Measurements from ENCODE around the gene WFS1. TPM values are rescaled to one million over a fixed set of nuclear protein-coding genes. Genes with fewer than 3 reads are reported as not detected.

The WFS1 gene
- total and polyA plus RNA-seq, 2 of the 13 experiments (the other 11 are each of a cell fraction or from before 2014, with no cell fraction given) = 39.1 to 42.2 TPM

DNA sequence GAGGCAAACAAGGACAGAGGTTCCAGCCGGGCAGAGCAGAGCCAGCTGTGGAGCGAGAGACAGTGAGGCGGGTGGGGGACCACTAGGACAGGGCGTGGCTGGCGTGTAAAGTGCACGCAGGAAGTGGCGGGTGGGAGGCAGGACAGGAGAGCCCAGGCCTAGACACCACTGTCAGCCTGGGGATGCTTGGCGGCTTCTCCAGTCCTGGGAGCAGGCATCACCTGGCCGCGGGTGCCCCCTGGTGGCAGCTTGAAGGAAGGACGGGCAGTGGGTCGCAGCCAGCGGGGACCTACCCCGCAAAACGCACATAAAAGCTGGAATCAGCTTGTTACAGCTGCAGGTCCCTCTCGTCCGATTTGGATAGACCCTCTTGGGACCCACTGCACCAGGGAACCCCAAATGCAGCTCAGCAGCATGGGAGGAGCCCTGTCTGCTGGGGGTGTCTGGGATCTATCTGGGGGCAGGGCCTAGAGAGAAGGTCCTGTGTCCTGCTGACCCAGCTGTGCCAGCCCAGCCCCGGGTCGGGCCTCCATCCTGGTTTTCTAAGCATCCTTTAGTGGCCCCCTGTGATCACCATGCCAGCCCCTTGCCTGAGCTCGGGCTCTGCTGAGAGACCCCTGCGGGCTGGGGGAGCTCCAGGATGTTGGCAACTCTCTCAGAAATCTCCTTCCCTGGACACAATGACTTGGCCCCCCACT, 57.7 kb downstream of the WFS1 start (continued):
- TF ChIP-seq ARNT2 (CRISPR knock-in tag; IDR thresholded peaks at IDR 0.05; ENCODE audit: low read depth) = no peak
- TF ChIP-seq PAF1 (CRISPR knock-in tag; IDR thresholded peaks at IDR 0.05) = no peak
- peak; percentile 33; the same call in 1 of the 2 replicates for TF ChIP-seq TARDBP (CRISPR knock-in tag; IDR thresholded peaks at IDR 0.05)
- TF ChIP-seq ZNF232 (CRISPR knock-in tag; IDR thresholded peaks at IDR 0.05; ENCODE audit: borderline replicate concordance) = 0 out of 2 replicates have a peak, but pooled peaks have one; percentile 26
- TF ChIP-seq HNF4G (IDR thresholded peaks at IDR 0.05; ENCODE audit: borderline replicate concordance, low read depth, low read length) = no peak
- TF ChIP-seq HNF4G (CRISPR knock-in tag; IDR thresholded peaks at IDR 0.05; ENCODE audit: borderline replicate concordance, low read depth) = peak; percentile 39; the same call in 1 of the 2 replicates
- 0 out of 2 replicates have a peak, but pooled peaks have one; percentile 26 for TF ChIP-seq POGK (CRISPR knock-in tag; conservative IDR thresholded peaks at IDR 0.05)
- peak; percentile 64 to 67 for TF ChIP-seq HMGXB4 (CRISPR knock-in tag; IDR thresholded peaks at IDR 0.05; ENCODE audit: borderline replicate concordance in 1 of 2, low read depth in 1 of 2)
- TF ChIP-seq, protein P1, sequence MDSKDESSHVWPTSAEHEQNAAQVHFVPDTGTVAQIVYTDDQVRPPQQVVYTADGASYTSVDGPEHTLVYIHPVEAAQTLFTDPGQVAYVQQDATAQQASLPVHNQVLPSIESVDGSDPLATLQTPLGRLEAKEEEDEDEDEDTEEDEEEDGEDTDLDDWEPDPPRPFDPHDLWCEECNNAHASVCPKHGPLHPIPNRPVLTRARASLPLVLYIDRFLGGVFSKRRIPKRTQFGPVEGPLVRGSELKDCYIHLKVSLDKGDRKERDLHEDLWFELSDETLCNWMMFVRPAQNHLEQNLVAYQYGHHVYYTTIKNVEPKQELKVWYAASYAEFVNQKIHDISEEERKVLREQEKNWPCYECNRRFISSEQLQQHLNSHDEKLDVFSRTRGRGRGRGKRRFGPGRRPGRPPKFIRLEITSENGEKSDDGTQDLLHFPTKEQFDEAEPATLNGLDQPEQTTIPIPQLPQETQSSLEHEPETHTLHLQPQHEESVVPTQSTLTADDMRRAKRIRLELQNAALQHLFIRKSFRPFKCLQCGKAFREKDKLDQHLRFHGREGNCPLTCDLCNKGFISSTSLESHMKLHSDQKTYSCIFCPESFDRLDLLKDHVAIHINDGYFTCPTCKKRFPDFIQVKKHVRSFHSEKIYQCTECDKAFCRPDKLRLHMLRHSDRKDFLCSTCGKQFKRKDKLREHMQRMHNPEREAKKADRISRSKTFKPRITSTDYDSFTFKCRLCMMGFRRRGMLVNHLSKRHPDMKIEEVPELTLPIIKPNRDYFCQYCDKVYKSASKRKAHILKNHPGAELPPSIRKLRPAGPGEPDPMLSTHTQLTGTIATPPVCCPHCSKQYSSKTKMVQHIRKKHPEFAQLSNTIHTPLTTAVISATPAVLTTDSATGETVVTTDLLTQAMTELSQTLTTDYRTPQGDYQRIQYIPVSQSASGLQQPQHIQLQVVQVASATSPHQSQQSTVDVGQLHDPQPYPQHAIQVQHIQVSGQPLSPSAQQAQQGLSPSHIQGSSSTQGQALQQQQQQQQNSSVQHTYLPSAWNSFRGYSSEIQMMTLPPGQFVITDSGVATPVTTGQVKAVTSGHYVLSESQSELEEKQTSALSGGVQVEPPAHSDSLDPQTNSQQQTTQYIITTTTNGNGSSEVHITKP (CRISPR knock-in tag; IDR thresholded peaks at IDR 0.05; ENCODE audit: low read depth) = no peak
- no peak for TF ChIP-seq ZNF724P (CRISPR knock-in tag; IDR thresholded peaks at IDR 0.05; ENCODE audit: borderline replicate concordance)
- TF ChIP-seq MTF1 (CRISPR knock-in tag; IDR thresholded peaks at IDR 0.05) = no peak
- 0 out of 2 replicates have a peak, but pooled peaks have one; percentile 49 for TF ChIP-seq ZBTB26 (CRISPR knock-in tag; IDR thresholded peaks at IDR 0.05; ENCODE audit: borderline replicate concordance)
- TF ChIP-seq, protein P2, sequence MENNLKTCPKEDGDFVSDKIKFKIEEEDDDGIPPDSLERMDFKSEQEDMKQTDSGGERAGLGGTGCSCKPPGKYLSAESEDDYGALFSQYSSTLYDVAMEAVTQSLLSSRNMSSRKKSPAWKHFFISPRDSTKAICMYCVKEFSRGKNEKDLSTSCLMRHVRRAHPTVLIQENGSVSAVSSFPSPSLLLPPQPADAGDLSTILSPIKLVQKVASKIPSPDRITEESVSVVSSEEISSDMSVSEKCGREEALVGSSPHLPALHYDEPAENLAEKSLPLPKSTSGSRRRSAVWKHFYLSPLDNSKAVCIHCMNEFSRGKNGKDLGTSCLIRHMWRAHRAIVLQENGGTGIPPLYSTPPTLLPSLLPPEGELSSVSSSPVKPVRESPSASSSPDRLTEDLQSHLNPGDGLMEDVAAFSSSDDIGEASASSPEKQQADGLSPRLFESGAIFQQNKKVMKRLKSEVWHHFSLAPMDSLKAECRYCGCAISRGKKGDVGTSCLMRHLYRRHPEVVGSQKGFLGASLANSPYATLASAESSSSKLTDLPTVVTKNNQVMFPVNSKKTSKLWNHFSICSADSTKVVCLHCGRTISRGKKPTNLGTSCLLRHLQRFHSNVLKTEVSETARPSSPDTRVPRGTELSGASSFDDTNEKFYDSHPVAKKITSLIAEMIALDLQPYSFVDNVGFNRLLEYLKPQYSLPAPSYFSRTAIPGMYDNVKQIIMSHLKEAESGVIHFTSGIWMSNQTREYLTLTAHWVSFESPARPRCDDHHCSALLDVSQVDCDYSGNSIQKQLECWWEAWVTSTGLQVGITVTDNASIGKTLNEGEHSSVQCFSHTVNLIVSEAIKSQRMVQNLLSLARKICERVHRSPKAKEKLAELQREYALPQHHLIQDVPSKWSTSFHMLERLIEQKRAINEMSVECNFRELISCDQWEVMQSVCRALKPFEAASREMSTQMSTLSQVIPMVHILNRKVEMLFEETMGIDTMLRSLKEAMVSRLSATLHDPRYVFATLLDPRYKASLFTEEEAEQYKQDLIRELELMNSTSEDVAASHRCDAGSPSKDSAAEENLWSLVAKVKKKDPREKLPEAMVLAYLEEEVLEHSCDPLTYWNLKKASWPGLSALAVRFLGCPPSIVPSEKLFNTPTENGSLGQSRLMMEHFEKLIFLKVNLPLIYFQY (CRISPR knock-in tag; IDR thresholded peaks at IDR 0.05; ENCODE audit: borderline replicate concordance) = 0 out of 2 replicates have a peak, but pooled peaks have one; percentile 61
- no peak for TF ChIP-seq BRD4 (CRISPR knock-in tag; IDR thresholded peaks at IDR 0.05)
- TF ChIP-seq TEAD3 (CRISPR knock-in tag; optimal IDR thresholded peaks at IDR 0.05; ENCODE audit: borderline replicate concordance) = peak; percentile 54
